ENCODE results near the gene COL3A1.

COL3A1 gene

DNA sequence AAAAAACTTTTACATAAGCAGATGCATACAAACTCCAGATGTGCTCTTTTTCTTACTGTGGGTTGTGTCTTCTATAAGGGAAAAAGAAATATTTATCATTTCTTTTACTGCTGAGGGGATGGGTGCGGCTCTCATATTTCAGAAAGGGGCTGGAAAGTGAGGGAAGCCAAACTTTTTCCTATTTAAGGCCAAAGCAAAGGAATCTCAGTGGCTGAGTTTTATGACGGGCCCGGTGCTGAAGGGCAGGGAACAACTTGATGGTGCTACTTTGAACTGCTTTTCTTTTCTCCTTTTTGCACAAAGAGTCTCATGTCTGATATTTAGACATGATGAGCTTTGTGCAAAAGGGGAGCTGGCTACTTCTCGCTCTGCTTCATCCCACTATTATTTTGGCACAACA lies at the start of gene COL3A1:
Gene COL3A1, plus strand, starts transcription at position 210 of the 400 bp plus-strand sequence. Its CDS starts 117 bp downstream, at position 327.
- peak; percentile 31 for DNase-seq (ENCODE audit: low read depth, low spot score)

DNA sequence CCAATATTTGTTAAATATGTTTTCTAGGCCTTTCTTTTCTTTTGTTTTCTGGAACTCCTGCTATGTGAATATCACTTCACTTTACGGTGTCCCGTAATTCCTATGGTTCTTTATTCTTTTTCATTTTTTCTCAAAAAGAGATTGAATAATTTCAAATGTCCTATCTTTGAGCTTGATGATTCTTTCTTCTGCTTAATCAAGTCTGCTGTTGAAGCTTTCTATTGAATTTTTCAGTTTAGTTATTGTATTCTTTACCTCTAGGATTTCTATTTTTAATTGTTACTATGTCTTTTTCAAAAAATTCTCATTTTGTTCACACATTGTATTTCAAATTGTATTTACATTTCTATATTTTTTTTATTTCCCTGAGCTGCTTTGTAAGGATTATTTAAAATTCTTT lies 45.5 kb upstream of the COL3A1 start:
- no peak for DNase-seq (ENCODE audit: low read depth, low spot score)

DNA sequence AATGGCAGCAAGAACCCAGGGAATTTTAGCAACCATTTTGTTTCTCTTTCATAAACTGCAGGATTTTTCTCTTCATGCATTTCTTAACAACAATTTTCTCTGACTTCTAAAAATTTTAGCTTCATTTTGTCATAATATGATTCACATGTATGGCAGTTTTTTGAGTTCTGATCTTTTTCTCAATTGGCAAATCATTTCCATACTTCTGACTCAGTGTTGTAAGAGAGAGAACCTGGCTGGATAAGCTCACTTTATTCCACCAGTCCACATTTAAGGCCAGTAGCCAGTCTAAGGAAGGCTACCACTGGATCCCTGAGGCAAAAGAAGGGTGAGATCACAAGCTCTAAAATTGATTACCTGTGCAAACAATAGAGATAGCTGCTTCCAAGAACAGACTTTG lies 42.8 kb upstream of the COL3A1 start:
- no peak for DNase-seq (ENCODE audit: low read depth, low spot score)

DNA sequence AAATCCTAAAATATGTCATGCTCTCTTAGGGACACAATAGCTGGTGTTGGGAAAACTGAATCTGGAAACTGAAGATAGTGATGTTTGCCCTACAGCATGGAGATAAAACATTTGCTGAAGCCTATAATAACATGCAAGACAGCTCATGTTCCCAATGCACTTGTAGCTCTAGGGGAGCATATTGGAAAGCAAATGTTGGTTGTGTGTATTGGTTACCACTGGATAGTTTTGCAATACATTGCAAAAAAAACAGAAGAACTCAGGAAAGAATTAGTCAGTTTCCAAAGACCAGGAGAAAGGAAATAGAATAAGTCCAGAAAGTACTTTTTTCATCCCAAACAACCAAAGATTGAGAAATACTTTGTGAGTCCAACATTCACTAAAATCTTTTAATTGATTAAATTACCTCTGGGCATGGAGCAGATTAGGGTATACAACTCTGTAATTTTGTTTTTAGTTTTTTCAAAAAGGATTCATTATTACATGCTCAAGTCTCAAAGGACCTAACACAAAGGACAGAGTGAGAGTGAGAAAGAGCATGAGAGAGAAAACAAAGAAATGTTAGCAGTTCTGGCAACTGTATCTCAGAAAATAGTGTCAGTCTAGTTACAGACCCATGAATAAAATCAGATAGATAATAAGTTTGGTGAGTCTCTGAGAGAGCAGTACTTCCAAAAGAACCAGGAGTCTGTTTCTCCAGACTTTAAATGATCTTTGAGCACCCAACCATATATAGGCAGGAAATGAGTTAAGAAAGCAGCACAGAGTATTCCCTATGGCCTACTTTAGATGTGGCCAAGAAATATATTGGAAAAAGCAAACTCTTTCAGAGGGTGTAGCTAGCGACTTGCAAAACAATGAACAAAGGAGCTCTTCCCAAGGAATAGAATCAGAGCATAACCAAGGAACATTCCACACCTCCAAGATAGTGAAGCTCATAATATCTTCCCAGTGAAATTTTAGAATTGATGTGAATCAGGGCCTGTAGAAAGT lies 36.6 kb upstream of the COL3A1 start:
- DNase-seq (ENCODE audit: low read depth, low spot score), result peak; percentile 2

DNA sequence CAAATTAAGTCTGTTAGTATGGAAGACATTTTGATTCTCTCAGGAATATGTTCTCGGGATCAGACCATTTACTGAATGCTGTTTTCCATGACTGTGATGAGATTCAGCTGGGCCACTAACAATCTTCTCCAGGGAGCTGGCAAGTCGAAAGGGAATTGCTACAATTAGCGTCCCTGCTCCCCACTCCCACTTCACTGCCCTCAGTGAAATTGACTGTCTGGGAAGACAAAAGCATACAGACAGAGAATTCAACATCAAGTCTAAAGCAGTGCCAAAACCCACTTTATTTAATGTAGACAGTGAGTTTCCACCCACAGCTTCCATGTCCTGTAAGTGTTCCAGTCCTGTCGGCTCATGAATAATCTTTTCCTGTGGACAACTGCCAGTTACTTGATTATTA lies 34.0 kb upstream of the COL3A1 start:
- peak; percentile 7 for DNase-seq (ENCODE audit: low read depth, low spot score)

DNA sequence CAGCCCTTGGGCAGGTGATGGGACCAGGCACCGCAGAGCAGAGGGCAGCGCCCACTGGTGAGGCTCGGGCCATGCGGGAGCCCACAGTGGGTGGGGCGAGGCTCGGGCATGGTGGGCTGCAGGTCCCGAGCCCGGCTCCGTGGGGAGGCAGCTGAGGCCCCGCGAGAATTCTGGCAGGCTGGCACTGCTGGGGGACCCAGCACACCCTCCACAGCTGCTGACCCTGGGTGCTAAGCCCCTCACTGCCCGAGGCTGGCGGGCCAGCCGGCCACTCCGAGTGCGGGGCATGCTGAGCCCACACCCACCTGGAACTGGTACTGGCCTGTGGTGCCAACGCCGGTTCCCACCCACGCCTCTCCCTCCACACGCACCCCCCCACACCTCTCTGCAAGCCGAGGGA lies 29.7 kb upstream of the COL3A1 start:
- DNase-seq (ENCODE audit: low read depth, low spot score), result no peak

DNA sequence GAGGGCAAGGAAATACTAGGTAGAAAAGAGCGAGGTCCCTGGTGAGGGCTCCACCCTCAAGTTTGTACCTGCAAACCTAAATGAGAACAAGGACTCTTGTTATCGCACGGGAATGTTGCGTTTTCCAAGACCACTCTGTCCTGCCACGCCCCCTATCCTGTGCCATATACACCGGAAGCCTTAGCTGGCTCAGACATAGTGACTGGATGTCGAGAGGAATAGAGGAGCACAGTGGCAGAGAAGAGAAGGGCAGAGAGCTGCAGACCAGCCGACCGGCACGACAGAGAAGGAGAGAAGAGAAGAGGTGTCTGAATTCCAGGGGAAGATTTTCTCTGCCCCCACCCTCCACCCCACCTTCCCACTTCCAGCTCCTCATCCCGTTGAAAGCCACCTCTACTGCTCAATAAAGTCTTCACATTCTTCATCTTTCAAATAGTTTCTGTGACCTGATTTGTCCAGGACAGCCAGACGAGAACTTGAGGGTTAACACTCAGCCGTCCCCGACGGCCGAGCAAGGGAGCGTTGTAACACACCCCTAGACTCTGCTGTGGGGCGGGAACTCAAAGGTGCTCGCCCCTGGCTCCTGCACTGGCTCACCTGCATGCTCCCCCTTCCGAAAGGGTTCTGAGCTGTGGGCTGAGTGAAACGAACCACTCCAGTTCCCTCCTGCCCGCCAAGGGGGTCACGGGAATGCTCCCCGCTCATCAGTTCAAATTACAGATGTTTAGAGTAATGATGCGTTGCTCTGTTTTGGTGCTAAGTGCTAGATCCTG lies 24.9 kb upstream of the COL3A1 start:
- DNase-seq (ENCODE audit: low read depth, low spot score), result no peak

DNA sequence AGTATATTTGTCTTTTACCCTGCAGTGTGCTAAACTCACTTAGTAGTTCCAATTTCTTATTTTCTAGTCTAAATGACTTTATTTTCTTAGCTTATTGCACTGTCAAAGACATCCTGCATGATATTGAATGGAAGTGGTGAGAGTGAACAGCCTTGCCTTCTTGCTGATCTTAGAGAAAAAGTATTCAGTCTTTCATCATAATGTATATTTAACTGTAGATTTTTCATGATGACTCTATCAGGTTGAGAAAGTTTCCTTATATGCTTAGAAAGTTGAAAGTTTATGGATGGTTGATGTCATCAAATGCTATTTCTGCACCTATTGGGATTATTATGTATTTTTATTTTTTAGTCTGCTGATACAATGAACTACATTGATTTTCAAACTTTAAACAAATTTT lies 21.3 kb upstream of the COL3A1 start:
- DNase-seq (ENCODE audit: low read depth, low spot score), result no peak

DNA sequence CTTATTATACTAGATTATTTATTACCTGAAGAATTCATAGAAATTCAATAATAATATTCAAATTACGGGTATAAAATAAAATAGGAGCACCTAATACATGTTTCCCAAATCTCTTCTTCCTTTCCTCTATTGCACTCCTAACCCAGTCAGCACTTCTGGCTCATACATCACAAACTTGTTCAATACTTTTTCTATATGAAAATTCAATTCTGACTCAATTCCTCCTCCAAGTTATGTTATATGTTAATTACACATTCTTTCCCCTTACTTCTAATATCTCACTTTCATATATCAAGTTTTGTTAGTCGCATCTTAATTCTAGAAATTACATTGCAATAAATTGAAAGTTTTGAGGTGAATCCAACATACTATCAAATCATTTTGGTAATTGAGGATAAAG lies 17.9 kb upstream of the COL3A1 start:
- no peak for DNase-seq (ENCODE audit: low read depth, low spot score)

DNA sequence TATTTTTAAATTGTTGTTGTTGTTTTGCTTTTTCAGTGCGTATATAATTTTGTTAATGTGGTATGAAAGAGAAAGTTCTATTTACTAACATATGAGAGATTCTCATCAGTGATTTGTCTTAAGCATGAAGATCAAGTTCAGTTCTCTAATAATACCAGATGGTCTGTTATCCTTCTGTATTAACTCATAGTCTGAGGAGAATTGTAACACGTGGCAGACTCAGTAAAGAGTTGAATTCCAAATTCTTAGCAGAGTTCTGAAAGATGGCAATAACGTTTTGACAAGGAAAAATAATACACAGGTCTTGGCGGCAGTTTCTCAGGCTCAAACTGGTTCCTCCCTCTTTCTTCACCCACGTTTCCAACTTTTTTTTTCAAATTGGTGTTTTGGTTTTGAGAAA lies 17.2 kb upstream of the COL3A1 start:
- DNase-seq (ENCODE audit: low read depth, low spot score), result no peak

DNA sequence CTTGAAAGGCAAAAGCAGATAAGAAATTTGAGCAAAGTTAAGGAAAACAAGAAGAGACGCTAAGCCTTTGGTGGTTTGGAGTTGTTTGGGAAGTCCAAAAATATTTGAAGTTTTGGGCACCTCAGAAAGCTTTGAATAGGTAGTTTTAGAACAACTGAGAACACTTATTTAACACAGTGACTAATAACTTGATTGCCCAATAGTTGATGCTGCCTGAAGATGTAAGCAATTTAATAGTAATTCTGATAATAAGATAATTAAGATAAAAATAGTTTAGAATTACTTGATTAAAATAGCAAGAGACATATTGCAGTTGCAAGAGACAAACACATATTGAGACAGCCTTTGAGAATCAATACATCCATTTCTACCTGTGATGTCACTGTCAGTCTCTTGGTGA lies 16.5 kb upstream of the COL3A1 start:
- no peak for DNase-seq (ENCODE audit: low read depth, low spot score)

DNA sequence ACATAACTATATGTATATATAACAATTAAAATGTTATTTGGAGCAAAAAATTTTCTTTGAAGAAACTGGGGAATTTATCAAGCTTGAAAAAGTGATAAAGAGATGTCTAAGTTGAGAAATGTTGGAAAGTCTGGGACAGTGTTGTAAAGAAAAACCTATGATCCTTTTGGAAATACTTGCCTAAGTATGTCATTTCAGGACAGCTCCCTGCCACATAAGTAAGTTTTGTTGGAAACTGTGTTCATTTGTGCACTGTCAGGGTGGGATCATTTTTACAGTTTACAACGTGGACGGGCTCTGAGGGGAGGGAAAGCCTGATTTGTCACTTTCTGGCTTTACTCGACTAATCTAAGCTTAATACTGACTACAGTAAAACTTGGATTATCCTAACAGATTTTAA lies 10.4 kb upstream of the COL3A1 start:
- no peak for DNase-seq (ENCODE audit: low read depth, low spot score)

DNA sequence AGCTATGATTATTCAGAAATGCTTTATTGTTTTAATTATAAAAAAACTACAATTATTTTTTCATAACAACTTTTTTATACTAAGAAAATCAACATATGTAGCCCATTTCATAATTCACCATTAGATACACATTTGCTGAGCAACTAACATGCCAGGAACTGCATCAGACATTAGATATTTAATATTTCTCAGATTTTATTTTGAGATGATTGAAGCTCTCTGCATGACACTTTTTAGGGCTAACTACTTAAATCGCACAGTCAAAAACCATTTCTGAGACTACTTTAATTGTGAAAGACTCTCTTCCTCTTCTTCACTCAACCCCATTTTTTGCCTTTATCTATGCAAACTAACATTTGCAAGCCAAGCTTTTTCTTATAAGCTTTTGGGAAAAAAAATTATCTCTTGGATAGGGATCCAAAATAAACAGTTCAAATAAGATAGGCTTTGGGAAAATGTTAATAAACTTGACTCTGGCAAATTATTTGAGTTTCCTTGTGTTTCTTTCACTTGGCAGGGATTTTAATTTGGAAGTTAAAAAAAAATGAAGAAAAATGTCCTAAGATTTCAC lies 9.1 kb upstream of the COL3A1 start:
- DNase-seq (ENCODE audit: low read depth, low spot score), result no peak

DNA sequence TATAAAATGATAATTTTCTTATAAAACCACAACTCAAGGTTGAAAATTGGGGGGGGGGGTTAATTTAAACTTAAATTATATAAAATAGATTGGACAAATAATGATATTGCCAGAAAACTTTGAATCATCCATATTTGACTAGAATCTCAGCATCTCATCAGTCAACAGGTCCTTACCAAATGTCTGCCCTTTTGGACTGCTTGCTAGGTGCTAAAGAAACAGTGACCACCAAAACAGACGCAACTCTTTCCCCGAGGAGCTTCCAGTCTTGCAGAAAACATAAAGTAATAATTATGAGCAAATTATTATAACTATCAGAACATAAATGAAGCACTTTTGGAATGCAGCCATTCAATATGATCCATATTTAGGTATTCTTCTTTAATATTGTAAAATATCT lies 8.6 kb upstream of the COL3A1 start:
- no peak for DNase-seq (ENCODE audit: low read depth, low spot score)

DNA sequence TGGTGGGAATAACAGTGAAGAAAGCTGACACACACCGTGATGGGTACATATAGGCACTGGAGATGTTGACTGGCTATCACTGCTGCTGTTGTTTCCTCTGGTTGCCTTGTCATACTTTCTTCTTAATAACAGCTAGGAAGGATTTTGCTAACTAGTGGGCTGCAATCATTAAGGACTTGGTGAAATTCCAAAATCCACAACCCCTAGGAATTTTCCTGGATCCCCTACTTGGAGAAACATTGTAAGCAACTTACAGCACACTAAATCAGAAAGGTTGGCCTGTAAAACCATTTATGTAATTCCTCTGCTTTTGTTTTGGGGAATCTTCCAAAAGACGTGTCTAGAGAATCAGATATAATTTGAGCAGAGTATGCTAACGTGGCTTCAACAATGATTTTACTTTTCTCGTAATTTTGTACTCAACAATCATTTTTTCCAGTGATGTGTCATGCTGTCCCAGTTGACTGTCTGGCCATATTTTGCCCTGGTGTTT lies 8.0 kb upstream of the COL3A1 start:
- peak; percentile 65 for DNase-seq (ENCODE audit: low read depth, low spot score)

DNA sequence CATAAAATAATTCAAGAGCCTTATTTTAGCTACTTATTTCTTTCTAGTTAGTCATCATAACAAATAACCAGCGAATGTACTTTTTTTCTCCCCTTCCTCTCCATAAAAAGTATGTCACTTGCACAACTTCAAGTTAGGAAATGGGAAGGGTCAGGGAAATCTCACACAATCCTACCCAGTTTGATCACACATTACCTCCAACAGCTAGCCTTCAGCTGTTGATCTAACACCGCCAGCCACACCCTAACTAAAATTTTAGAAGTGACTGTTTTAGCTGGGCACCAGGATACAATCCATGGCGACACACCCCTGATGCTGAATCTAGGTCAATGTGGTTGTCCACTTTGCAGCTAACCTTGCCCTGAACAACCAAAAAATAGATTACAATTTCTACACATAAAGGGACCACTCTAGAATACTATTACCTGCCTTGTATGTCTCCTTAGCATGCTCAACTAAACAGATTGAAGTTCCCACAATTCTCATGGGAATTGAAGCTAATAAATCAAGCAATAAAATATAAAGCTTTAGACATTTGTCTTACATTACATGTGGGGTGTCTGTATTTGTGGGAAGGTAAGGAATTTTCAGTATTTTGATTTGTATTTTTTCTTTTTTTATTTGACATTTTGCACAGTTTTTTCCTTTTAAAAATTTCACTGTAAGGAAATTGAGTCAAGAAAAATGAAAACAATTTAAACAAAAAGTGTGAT lies 7.3 kb upstream of the COL3A1 start:
- DNase-seq (ENCODE audit: low read depth, low spot score), result no peak

DNA sequence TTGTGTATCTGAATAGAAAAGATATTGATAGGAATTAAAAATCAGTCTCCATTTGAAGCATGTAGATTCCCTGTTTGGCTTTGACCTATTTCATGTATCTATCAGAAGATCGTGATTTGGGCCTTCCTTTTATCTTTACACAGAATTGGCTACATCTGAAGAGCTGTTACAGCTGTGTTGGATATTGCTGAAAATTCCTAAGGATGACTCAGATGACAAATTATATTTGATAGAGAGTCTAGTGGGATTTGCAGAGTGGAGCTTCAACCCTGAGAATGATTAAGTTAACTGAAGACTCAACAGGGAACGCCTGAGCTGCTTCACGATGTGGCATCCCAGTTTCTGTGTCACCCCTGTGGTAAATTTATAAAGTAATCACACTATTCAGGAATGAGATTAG lies 4.9 kb upstream of the COL3A1 start:
- peak; percentile 10 for DNase-seq (ENCODE audit: low read depth, low spot score)

DNA sequence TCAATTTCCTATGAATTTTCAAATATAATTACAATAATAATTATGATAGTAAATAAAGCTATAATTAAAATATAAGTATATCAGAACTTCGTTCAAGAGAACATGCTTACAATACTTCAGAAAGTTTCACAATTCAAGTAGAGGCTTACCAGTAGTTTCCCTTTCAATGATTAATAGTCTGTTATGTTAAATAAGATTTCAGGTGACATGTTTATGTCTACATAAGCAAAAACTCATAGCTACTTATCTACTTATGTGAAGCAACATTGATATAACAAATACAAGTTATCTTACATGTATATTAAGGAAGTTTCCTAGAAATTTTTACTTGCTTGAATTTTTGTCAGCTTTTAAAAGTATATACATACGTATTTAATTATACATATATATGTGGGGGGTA lies 4.5 kb upstream of the COL3A1 start:
- DNase-seq (ENCODE audit: low read depth, low spot score), result no peak

DNA sequence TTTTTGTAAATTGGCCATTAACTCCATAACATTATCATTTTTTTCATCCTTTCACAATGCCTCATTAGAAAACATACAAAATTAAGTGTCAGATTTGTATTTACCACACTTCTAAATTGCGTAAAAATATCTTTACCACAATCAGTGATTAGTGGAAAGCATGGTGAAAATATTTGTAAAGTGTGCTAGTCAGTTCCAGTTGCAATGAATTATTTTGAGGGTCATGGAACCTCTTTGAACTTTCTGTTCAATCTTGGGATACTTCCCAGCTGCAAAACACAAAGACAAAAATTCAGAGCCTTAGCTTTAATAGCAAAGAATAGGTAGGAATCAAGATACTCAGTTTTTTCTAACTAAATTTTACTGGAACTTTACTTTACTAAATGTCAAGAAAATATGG lies 4.0 kb upstream of the COL3A1 start:
- DNase-seq (ENCODE audit: low read depth, low spot score), result peak; percentile 9

DNA sequence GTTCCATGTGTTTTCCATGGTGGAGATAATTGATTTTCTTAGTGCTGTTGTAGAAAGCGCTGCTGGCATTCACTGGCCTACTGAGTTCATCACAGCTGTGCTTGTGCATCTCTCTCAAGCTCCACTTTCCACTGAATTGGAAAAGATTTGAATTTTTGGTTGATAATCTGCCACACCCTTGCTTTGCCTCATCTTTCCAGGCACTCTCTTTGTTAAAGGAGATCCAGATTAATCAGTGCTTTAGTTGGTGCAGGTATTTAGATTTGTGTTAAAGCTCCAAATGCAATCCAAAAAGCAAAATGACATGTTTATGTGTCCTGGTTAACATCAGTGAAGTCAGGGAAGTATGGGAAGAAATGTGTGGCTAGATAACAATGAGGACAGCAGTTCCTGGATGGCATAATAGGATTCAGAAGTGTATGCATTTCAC lies 2.7 kb upstream of the COL3A1 start:
- no peak for DNase-seq (ENCODE audit: low read depth, low spot score)

DNA sequence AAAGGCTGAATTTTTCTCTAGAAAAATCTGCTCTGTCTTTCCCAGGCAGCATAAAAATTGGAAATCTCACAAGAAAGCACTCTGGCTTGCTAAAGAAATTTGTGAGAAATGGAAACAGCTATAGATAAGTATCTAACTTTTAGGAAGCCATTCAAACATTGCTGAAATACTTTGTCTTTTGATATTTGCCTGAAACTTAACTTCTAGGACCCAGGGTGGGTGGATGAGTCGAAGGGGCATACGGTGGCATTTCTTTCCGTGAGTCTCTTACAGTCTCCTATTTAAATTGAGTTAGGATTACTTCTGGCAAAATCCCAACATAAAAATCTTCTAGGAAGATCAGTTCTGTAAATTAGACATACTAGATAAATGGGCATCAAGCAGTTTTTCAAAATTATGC lies 532 bp upstream of the COL3A1 start:
- DNase-seq (ENCODE audit: low read depth, low spot score), result no peak

All from astrocyte of the hippocampus (primary cell).